ENCODE data around the gene TPRG1.

The TPRG1 gene

GRCh38 chr3:189334064-189334920 lies 162.5 kb downstream of the TPRG1 start:
- H3K4me3 ChIP-seq (ENCODE audit: extremely low read depth, insufficient read depth, low read length, poor library complexity, severe bottlenecking): no peak overlapping the region
- no peaks in the 10 kb centered on the region for H3K36me3 ChIP-seq (ENCODE audit: control insufficient read depth, insufficient read depth, low read length)
- H3K9me3 ChIP-seq (ENCODE audit: control insufficient read depth, low read length): no peaks in the 10 kb centered on the region
- no peaks in the 10 kb centered on the region for H3K4me1 ChIP-seq (ENCODE audit: control insufficient read depth, insufficient read depth, low read length, poor library complexity, severe bottlenecking)
- 80 to 100% methylated on average over 1 of the region's 3 CpGs for WGBS, 2 experiments (ENCODE audit: insufficient coverage in 2 of 2)
- no peak overlapping the region for H3K27ac ChIP-seq (ENCODE audit: low read depth, low read length, severe bottlenecking)

GRCh38 chr3:189337673-189338091 lies 165.9 kb downstream of the TPRG1 start:
- Histone ChIP-seq H3K4me3 (ENCODE audit: extremely low read depth, insufficient read depth, low read length, poor library complexity, severe bottlenecking) (no peak overlapping the region), H3K36me3 (ENCODE audit: control insufficient read depth, insufficient read depth, low read length) (no peaks in the 10 kb centered on the region), H3K9me3 (ENCODE audit: control insufficient read depth, low read length) (no peaks in the 10 kb centered on the region), H3K27ac (ENCODE audit: low read depth, low read length, severe bottlenecking) (no peak overlapping the region), H3K4me1 (ENCODE audit: control insufficient read depth, insufficient read depth, low read length, poor library complexity, severe bottlenecking) (no peaks in the 10 kb centered on the region)

DNA sequence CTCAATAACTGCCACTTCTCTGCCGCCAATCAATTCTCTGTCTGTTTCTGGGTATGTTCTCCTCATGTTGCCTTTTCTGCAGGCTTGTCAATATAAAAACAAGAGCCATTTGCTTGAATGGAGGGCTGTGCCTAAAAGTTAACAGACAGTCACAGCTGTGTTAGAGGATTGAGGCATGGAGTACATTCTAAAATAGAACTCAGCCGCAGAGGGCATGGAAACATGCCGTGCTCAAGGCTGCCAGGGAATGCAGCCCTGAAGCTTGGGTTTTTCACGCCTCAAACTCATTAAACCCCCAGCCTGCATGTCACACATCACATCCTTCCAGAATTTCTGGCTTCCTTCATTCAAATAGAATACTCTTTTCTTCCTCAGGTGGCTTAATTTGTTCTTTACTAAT lies 166.6 kb downstream of the TPRG1 start:
- Histone ChIP-seq H3K4me1 (ENCODE audit: control insufficient read depth, insufficient read depth, low read length, poor library complexity, severe bottlenecking) (no peaks in the 10 kb centered on the region), H3K9me3 (ENCODE audit: control insufficient read depth, low read length) (no peaks in the 10 kb centered on the region), H3K4me3 (ENCODE audit: extremely low read depth, insufficient read depth, low read length, poor library complexity, severe bottlenecking) (no peak overlapping the region), H3K27ac (ENCODE audit: low read depth, low read length, severe bottlenecking) (no peak overlapping the region), H3K36me3 (ENCODE audit: control insufficient read depth, insufficient read depth, low read length) (no peaks in the 10 kb centered on the region)
- WGBS, 2 experiments (ENCODE audit: insufficient coverage in 2 of 2): 88 to 100% methylated on average over 3 to 4 of the region's 4 CpGs

DNA sequence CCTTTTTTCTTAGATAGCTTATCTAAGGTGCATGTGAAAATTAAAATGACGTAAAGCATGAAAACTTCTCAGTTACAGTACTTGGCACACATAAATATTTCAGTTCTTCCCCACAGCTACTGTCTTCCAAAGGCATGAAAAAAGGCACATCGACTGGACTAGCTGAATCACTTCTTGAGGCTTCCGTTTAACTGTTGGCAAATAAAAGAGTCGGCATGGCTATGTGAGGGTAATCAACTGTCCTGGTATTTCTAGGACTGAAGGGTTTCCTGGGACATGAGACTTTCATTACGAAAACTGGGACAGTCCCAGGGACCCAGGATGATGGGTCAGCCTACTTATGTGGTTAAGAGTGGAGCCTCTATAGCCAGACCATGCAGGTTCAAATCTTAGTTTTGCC lies 168.2 kb downstream of the TPRG1 start:
- H3K4me1 ChIP-seq (ENCODE audit: control insufficient read depth, insufficient read depth, low read length, poor library complexity, severe bottlenecking): no peaks in the 10 kb centered on the region
- H3K4me3 ChIP-seq (ENCODE audit: extremely low read depth, insufficient read depth, low read length, poor library complexity, severe bottlenecking): no peak overlapping the region
- no peaks in the 10 kb centered on the region for H3K9me3 ChIP-seq (ENCODE audit: control insufficient read depth, low read length)
- no peak overlapping the region for H3K27ac ChIP-seq (ENCODE audit: low read depth, low read length, severe bottlenecking)
- H3K36me3 ChIP-seq (ENCODE audit: control insufficient read depth, insufficient read depth, low read length): no peaks in the 10 kb centered on the region
- 92 to 98% methylated on average over 3 to 4 of the region's 5 CpGs for WGBS, 2 experiments (ENCODE audit: insufficient coverage in 2 of 2)

- no peaks in the 10 kb centered on the region for H3K4me1 ChIP-seq (ENCODE audit: control insufficient read depth, insufficient read depth, low read length, poor library complexity, severe bottlenecking)
- WGBS, 2 experiments (ENCODE audit: insufficient coverage in 2 of 2): 86 to 87% methylated on average over 5 to 6 of the region's 7 CpGs
- H3K9me3 ChIP-seq (ENCODE audit: control insufficient read depth, low read length): no peaks in the 10 kb centered on the region
- H3K27ac ChIP-seq (ENCODE audit: low read depth, low read length, severe bottlenecking): peak overlapping the region; percentile 17
- H3K36me3 ChIP-seq (ENCODE audit: control insufficient read depth, insufficient read depth, low read length): no peaks in the 10 kb centered on the region
- H3K4me3 ChIP-seq (ENCODE audit: extremely low read depth, insufficient read depth, low read length, poor library complexity, severe bottlenecking): no peak overlapping the region
Measured at GRCh38 chr3:189340680-189341460, 169.1 kb downstream of the TPRG1 start.

GRCh38 chr3:189342811-189343210 lies 171.0 kb downstream of the TPRG1 start:
- Histone ChIP-seq H3K4me1 (ENCODE audit: control insufficient read depth, insufficient read depth, low read length, poor library complexity, severe bottlenecking) (no peaks in the 10 kb centered on the region), H3K36me3 (ENCODE audit: control insufficient read depth, insufficient read depth, low read length) (no peaks in the 10 kb centered on the region), H3K27ac (ENCODE audit: low read depth, low read length, severe bottlenecking) (no peak overlapping the region), H3K9me3 (ENCODE audit: control insufficient read depth, low read length) (no peaks in the 10 kb centered on the region), H3K4me3 (ENCODE audit: extremely low read depth, insufficient read depth, low read length, poor library complexity, severe bottlenecking) (no peak overlapping the region)
- WGBS, 2 experiments (ENCODE audit: insufficient coverage in 2 of 2): 100% methylated on average over 1 of the region's 1 CpG; no CpG with 5 or more reads in 1 of the 2 experiments

DNA sequence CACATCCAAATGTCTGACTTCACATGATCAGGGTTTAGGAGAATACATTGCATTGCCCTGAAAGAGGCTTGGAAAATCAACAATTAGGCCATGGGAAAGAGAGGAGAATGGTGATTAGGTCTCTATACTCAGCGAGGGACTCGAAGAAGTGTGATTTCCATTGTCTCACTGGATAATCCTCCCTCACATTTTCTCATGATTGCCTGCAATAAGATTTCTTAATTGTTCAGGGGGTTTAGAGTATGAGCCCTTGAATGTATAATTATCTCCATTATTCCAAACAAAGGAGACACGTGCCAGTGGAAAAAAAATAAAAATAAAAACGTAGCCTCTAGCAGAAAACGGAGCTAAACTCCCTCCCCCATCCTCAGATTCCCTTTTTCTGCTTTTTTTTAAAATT lies 173.2 kb downstream of the TPRG1 start:
- 100% methylated on average over 3 of the region's 5 CpGs; no CpG with 5 or more reads in 1 of the 2 experiments for WGBS, 2 experiments (ENCODE audit: insufficient coverage in 2 of 2)
- H3K27ac ChIP-seq (ENCODE audit: low read depth, low read length, severe bottlenecking): no peak overlapping the region

GRCh38 chr3:189349772-189350171 lies 178.0 kb downstream of the TPRG1 start:
- WGBS, 2 experiments (ENCODE audit: insufficient coverage in 2 of 2): 80 to 100% methylated on average over 1 of the region's 3 CpGs
- Histone ChIP-seq H3K36me3 (ENCODE audit: control insufficient read depth, insufficient read depth, low read length) (no peaks in the 10 kb centered on the region), H3K27ac (ENCODE audit: low read depth, low read length, severe bottlenecking) (no peak overlapping the region), H3K4me1 (ENCODE audit: control insufficient read depth, insufficient read depth, low read length, poor library complexity, severe bottlenecking) (peaks cover 5% of the 10 kb centered on the region), H3K9me3 (ENCODE audit: control insufficient read depth, low read length) (no peaks in the 10 kb centered on the region), H3K4me3 (ENCODE audit: extremely low read depth, insufficient read depth, low read length, poor library complexity, severe bottlenecking) (no peak overlapping the region)

More for the DNA sequence above, 173.2 kb downstream of the TPRG1 start:
- Histone ChIP-seq H3K9me3 (ENCODE audit: control insufficient read depth, low read length) (no peaks in the 10 kb centered on the region), H3K4me3 (ENCODE audit: extremely low read depth, insufficient read depth, low read length, poor library complexity, severe bottlenecking) (no peak overlapping the region), H3K4me1 (ENCODE audit: control insufficient read depth, insufficient read depth, low read length, poor library complexity, severe bottlenecking) (no peaks in the 10 kb centered on the region), H3K36me3 (ENCODE audit: control insufficient read depth, insufficient read depth, low read length) (no peaks in the 10 kb centered on the region)

DNA sequence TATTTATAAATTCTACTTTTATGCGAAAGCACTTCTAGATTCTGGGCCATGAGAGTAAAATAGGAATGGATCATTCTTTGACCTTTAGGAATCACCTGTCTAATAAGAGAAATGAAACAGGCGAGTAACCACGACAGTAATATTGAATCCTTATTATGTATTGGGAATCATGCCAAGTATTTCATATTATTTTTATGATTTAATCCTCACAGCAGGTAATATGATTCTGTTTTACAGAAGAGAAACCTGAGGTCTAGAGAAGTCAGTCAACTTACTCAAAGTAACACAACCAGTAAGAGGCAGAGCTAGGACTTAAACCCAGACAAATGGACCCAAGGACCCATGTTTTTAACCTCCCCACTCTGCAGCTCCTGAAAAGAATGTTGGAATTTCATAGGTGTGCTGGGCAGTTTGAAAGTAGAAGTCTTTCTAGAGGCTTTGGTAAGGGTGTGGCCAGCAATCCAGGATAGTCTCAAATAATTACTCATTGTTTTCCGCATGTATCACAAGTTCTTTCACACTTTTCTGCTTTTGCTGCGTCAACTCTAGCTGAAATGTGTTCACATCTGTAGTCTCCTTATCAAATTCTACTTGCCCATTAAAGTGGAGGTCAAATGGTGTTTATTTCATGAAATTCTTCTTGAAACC lies 181.7 kb downstream of the TPRG1 start:
- no peaks in the 10 kb centered on the region for H3K36me3 ChIP-seq (ENCODE audit: control insufficient read depth, insufficient read depth, low read length)
- no peak overlapping the region for H3K27ac ChIP-seq (ENCODE audit: low read depth, low read length, severe bottlenecking)
- peaks cover 16% of the 10 kb centered on the region for H3K4me1 ChIP-seq (ENCODE audit: control insufficient read depth, insufficient read depth, low read length, poor library complexity, severe bottlenecking)
- 83 to 100% methylated on average over 1 to 2 of the region's 5 CpGs for WGBS, 2 experiments (ENCODE audit: insufficient coverage in 2 of 2)
- H3K4me3 ChIP-seq (ENCODE audit: extremely low read depth, insufficient read depth, low read length, poor library complexity, severe bottlenecking): no peak overlapping the region
- no peaks in the 10 kb centered on the region for H3K9me3 ChIP-seq (ENCODE audit: control insufficient read depth, low read length)

DNA sequence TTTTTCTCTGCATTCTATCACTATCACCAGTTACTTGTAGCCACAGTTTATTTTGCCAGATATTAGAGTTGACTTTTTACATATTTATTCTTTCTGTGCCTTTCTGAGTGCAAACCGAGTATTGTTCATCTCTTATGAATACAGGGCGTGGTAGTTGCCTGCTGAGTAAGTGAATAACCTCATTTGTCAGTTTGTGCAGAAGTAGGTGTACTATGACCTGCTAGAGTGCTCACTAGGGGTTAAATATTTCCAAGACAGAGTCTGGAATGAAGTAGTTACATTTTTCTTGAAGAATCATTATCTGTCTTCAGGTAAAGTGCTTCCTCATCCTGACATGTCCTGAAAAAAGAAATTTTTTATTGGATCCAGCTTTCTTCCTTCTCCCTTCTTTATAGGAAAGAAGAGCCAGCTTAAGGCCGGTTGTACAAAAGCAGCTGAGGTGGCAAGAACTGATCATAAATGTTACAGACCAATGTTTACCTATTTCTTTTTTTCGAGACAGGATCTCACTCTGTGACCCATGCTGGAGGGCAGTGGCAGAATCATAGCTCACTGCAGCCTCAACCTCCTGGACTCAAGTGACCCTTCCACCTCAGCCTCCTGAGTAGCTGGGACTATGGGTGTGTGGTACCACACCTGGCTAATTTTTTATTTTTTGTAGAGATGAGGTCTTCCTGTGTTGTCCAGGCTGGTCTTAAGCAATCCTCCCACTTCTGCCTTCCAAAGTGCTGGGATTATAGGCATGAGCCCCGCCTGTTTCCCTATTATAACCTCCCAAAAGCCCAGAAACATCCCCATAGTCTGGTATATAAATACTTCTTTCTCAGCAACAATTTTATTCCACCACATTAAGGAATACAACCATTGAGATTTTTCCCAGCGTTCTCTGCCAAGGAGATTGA lies 182.5 kb downstream of the TPRG1 start:
- Histone ChIP-seq H3K36me3 (ENCODE audit: control insufficient read depth, insufficient read depth, low read length) (no peaks in the 10 kb centered on the region), H3K27ac (ENCODE audit: low read depth, low read length, severe bottlenecking) (no peak overlapping the region), H3K4me1 (ENCODE audit: control insufficient read depth, insufficient read depth, low read length, poor library complexity, severe bottlenecking) (peaks cover 16% of the 10 kb centered on the region), H3K9me3 (ENCODE audit: control insufficient read depth, low read length) (no peaks in the 10 kb centered on the region), H3K4me3 (ENCODE audit: extremely low read depth, insufficient read depth, low read length, poor library complexity, severe bottlenecking) (no peak overlapping the region)
- 90 to 93% methylated on average over 3 to 5 of the region's 6 CpGs for WGBS, 2 experiments (ENCODE audit: insufficient coverage in 2 of 2)
